Neural progenitor cell (in vitro differentiated cells): ENCODE data around the gene MSANTD2. TPM values are rescaled to one million over a fixed set of nuclear protein-coding genes. Genes with fewer than 3 reads are reported as not detected.

Experiments used
- DNase-seq: peaks from one replicate; pipeline ENCODE4 v3.0.0-alpha.2; 2016; ENCODE audit warnings: low spot score
- H2AFZ ChIP-seq: fragments of 200-600 bp; sonication (generic); replicated peaks from 2 replicates; pipeline ENCODE4 v1.6.1; 2016; ENCODE audit warnings: antibody characterized with exemption
- H3F3A ChIP-seq: fragments of 200-600 bp; sonication (generic); 2 replicates; pipeline ENCODE4 v1.6.1; 2016; ENCODE audit warnings: antibody characterized with exemption, low read depth
- H3K27ac ChIP-seq: fragments of 200-600 bp; sonication (generic); 2 replicates; pipeline ENCODE4 v1.5.1; 2016; ENCODE audit warnings: mild to moderate bottlenecking
- H3K27me3 ChIP-seq: fragments of 200-600 bp; sonication (generic); 2 replicates; pipeline ENCODE4 v1.6.1; 2016; ENCODE audit warnings: mild to moderate bottlenecking, moderate library complexity
- H3K36me3 ChIP-seq: fragments of 200-600 bp; sonication (generic); 2 replicates; pipeline ENCODE4 v1.5.1; 2016
- H3K4me1 ChIP-seq: fragments of 200-600 bp; sonication (generic); 2 replicates; pipeline ENCODE4 v1.6.1; 2016; ENCODE audit warnings: mixed run types
- H3K4me2 ChIP-seq: fragments of 200-600 bp; sonication (generic); 2 replicates; pipeline ENCODE4 v1.6.1; 2016
- H3K4me3 ChIP-seq: fragments of 200-600 bp; sonication (generic); 2 replicates; pipeline ENCODE4 v1.5.1; 2016
- H3K79me2 ChIP-seq: fragments of 200-600 bp; sonication (generic); 2 replicates; pipeline ENCODE4 v1.6.1; 2016; ENCODE audit warnings: low read depth
- H3K9ac ChIP-seq: fragments of 200-600 bp; sonication (generic); 2 replicates; pipeline ENCODE4 v1.6.1; 2016
- H3K9me3 ChIP-seq: fragments of 200-600 bp; sonication (generic); 2 replicates; pipeline ENCODE4 v1.5.1; 2016; ENCODE audit warnings: low read depth
- H4K20me1 ChIP-seq: fragments of 200-600 bp; sonication (generic); 2 replicates; pipeline ENCODE4 v1.6.1; 2016; ENCODE audit warnings: low read depth
- H3K27ac Mint-ChIP-seq: 3 replicates; pipeline ENCODE4 v1.8.0; 2021; ENCODE audit warnings: mixed read lengths
- H3K27me3 Mint-ChIP-seq: 2 replicates; pipeline ENCODE4 v1.8.0; 2022; ENCODE audit warnings: low read depth, mild to moderate bottlenecking, inconsistent platforms, moderate library complexity, mixed read lengths; ENCODE audit not compliant: insufficient read depth
- H3K36me3 Mint-ChIP-seq: 3 replicates; pipeline ENCODE4 v1.8.0; 2021; ENCODE audit warnings: mixed read lengths
- H3K4me1 Mint-ChIP-seq: 3 replicates; pipeline ENCODE4 v1.8.0; 2021; ENCODE audit warnings: mixed read lengths
- H3K4me3 Mint-ChIP-seq: 3 replicates; pipeline ENCODE4 v1.8.0; 2021; ENCODE audit warnings: mild to moderate bottlenecking, moderate library complexity, mixed read lengths
- H3K9me3 Mint-ChIP-seq: 3 replicates; pipeline ENCODE4 v1.8.0; 2020; ENCODE audit warnings: mixed read lengths
- EZH2 ChIP-seq: fragments of 200-600 bp; sonication (generic); IDR thresholded peaks from 2 replicates; pipeline ENCODE4 v1.6.1; 2017; ENCODE audit warnings: antibody characterized with exemption, mild to moderate bottlenecking, moderate library complexity
- EZH2phosphoT487 ChIP-seq: fragments of 200-600 bp; sonication (generic); IDR thresholded peaks from 2 replicates; pipeline ENCODE4 v1.6.1; 2017; ENCODE audit warnings: antibody characterized with exemption
- total RNA-seq: library from RNA; depleted of rRNA; stranded (reverse); fragments of >200 nt; gene quantifications from 2 replicates; pipeline ENCODE4 v1.2.3, GENCODE V29; 2015; ENCODE audit warnings: low replicate concordance
- TF ChIP-seq, protein P1 (sequence below): fragments of 200-600 bp; sonication (generic); IDR thresholded peaks from 2 replicates; pipeline ENCODE4 v1.5.1; 2017; ENCODE audit warnings: antibody characterized with exemption, mild to moderate bottlenecking

The MSANTD2 gene
- total RNA-seq, 1 donor from 2014 or later = 41.9 TPM

DNA sequence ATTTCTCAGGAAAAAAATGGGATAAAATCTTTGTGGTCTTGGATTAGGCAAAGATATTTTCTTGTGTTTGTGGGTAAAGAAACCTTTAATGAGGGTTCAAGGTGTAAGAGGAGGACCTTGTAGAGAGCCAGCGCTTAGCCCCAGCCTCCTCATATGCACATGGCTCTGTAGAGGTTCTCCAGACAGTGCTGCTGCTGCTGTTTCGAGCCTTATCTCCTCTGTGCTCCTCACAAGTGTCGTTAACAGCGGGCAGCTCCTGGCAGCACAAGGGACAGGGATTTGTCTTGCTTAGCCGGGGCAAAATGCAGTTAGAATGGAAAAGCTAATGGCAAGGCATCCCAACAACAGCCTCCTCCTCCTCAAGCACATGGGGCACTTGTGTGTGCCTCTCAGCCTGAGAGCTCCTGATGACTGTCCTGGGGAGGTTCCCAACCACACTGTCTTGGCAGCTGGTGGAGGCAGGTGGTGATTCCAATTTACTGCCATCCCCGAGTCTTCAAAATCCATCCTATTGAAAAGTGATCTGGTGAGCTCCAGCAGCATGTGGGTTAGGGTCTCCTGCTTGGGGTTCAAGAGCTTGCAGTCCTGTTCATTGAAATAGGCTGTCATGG is 7.6 kb upstream of the MSANTD2 start:
- Histone ChIP-seq H3K9me3 (no peaks in the 10 kb centered on the region), H3K79me2 (no peaks in the 10 kb centered on the region), H3F3A (no peaks in the 10 kb centered on the region), H2AFZ (no peak overlapping the region), H3K4me2 (no peak overlapping the region), H3K27ac (no peak overlapping the region), H3K27me3 (no peaks in the 10 kb centered on the region), H3K36me3 (no peaks in the 10 kb centered on the region), H4K20me1 (no peaks in the 10 kb centered on the region), H3K9ac (no peak overlapping the region), H3K4me1 (no peaks in the 10 kb centered on the region), H3K4me3 (no peak overlapping the region)
- Mint-ChIP-seq H3K9me3 (peaks cover 1% of the 10 kb centered on the region), H3K27ac (peak overlapping the region; percentile 50), H3K27me3 (no peaks in the 10 kb centered on the region), H3K4me3 (no peak overlapping the region), H3K36me3 (peaks cover 18% of the 10 kb centered on the region), H3K4me1 (peaks cover 3% of the 10 kb centered on the region)
- no peak for TF ChIP-seq EZH2phosphoT487
- TF ChIP-seq EZH2 = no peak
- TF ChIP-seq, protein P1, sequence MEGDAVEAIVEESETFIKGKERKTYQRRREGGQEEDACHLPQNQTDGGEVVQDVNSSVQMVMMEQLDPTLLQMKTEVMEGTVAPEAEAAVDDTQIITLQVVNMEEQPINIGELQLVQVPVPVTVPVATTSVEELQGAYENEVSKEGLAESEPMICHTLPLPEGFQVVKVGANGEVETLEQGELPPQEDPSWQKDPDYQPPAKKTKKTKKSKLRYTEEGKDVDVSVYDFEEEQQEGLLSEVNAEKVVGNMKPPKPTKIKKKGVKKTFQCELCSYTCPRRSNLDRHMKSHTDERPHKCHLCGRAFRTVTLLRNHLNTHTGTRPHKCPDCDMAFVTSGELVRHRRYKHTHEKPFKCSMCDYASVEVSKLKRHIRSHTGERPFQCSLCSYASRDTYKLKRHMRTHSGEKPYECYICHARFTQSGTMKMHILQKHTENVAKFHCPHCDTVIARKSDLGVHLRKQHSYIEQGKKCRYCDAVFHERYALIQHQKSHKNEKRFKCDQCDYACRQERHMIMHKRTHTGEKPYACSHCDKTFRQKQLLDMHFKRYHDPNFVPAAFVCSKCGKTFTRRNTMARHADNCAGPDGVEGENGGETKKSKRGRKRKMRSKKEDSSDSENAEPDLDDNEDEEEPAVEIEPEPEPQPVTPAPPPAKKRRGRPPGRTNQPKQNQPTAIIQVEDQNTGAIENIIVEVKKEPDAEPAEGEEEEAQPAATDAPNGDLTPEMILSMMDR = no peak
- no peak for DNase-seq

DNA sequence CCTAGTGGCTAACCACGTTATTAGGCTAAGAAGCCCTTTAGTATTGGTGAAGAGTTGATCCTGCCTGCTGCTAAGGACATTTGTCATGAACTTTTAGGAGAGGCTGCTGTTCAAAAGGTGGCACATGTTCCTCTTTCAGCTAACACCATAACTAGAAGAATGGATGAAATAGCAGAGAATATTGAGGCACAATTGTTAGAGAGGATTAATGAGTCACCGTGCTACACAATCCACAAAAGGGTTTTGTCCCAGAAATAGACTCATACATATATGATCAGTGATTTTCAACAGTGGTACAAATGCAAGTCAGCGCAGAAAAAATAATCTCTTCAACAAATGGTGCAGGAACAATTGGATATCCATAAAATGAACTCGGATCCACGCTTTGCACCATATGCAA is 7.0 kb upstream of the MSANTD2 start:
- H3K27me3 Mint-ChIP-seq = no peaks in the 10 kb centered on the region
- no peak overlapping the region for H3K4me3 Mint-ChIP-seq
- Histone ChIP-seq H3K4me2 (no peak overlapping the region), H3K4me3 (no peak overlapping the region), H3K36me3 (no peaks in the 10 kb centered on the region), H3K79me2 (no peaks in the 10 kb centered on the region), H3F3A (no peaks in the 10 kb centered on the region), H3K27ac (no peak overlapping the region), H3K27me3 (no peaks in the 10 kb centered on the region), H3K4me1 (no peaks in the 10 kb centered on the region), H3K9ac (no peak overlapping the region), H2AFZ (no peak overlapping the region), H3K9me3 (no peaks in the 10 kb centered on the region), H4K20me1 (no peaks in the 10 kb centered on the region)
- no peak for TF ChIP-seq EZH2
- TF ChIP-seq, protein P1 = no peak
- TF ChIP-seq EZH2phosphoT487 = no peak
- peaks cover 1% of the 10 kb centered on the region for H3K9me3 Mint-ChIP-seq
- peaks cover 18% of the 10 kb centered on the region for H3K36me3 Mint-ChIP-seq
- peaks cover 3% of the 10 kb centered on the region for H3K4me1 Mint-ChIP-seq
- no peak for DNase-seq
- no peak overlapping the region for H3K27ac Mint-ChIP-seq

DNA sequence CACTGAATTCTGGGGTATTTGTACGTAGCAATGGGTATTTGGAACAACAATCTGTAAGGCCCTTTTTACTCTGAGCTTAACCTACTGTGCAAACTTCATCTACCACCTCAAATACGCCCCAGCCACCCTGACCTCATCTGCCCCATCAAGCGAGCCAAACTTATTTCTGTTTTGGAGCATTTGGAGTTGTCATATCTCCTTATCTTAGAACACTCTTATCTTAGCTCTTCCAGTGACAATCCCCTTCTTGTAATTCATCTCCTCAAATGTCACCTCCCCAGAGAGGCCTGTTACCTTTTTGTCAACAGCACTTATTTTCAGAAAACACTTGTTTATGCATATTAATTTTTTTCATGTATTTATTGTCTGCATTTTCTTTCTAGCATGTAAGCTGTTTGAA is 4.7 kb upstream of the MSANTD2 start:
- peaks cover 11% of the 10 kb centered on the region for H3K4me1 ChIP-seq
- no peak overlapping the region for H2AFZ ChIP-seq
- peaks cover 13% of the 10 kb centered on the region for H3F3A ChIP-seq
- H3K27ac Mint-ChIP-seq = no peak overlapping the region
- no peak overlapping the region for H3K4me2 ChIP-seq
- H3K79me2 ChIP-seq = peaks cover 16% of the 10 kb centered on the region
- peaks cover 18% of the 10 kb centered on the region for H3K36me3 Mint-ChIP-seq
- no peak overlapping the region for H3K4me3 ChIP-seq
- no peaks in the 10 kb centered on the region for H3K27me3 Mint-ChIP-seq
- H3K4me3 Mint-ChIP-seq = no peak overlapping the region
- H3K36me3 ChIP-seq = no peaks in the 10 kb centered on the region
- H3K9me3 Mint-ChIP-seq = peaks cover 1% of the 10 kb centered on the region
- no peak for DNase-seq
- no peak overlapping the region for H3K27ac ChIP-seq
- no peaks in the 10 kb centered on the region for H3K27me3 ChIP-seq
- H3K9ac ChIP-seq = no peak overlapping the region
- H3K9me3 ChIP-seq = no peaks in the 10 kb centered on the region
- TF ChIP-seq EZH2phosphoT487 (no peak), EZH2 (no peak)
- TF ChIP-seq, protein P1 = no peak
- H4K20me1 ChIP-seq = no peaks in the 10 kb centered on the region
- peaks cover 14% of the 10 kb centered on the region for H3K4me1 Mint-ChIP-seq
